Stimulated activated CD4-positive, alpha-beta T cell treated with anti-CD3 and anti-CD28 coated beads, TNF-alpha, amount 100 ng/mL, for 4 hours (primary cell): Measurements from ENCODE around the gene TRPM4.
A peak's percentile ranks its signal among the peaks of the same experiment; 100 is the strongest.
"Not testable (repeated sequence)": the region's sequence is repeated elsewhere in the genome, so short reads cannot be mapped to it uniquely, and the experiment has no call there.

Source experiments
- DNase-seq, 3 experiments: peaks; one replicate each; pipeline ENCODE4 v3.0.0-alpha.2; 2020; ENCODE audit warnings: low read depth in 3 of 3

Gene TRPM4

GRCh38 chr19:49157445-49158224, at the start of gene TRPM4:
Gene TRPM4 (plus strand): TSS chr19:49157792. CDS start chr19:49157867, 75 bp downstream.
- DNase-seq = peak in 1 of 3 experiments; percentile 27

- no peak for DNase-seq
Measured at GRCh38 chr19:49109051-49109450, 48.5 kb upstream of the TRPM4 start.

- DNase-seq = no peak
Measured at GRCh38 chr19:49109569-49110233, 47.9 kb upstream of the TRPM4 start.

GRCh38 chr19:49110567-49110966, 47.0 kb upstream of the TRPM4 start:
- no peak for DNase-seq

GRCh38 chr19:49111218-49111998, 46.2 kb upstream of the TRPM4 start:
- no peak for DNase-seq

GRCh38 chr19:49113762-49114629, 43.6 kb upstream of the TRPM4 start, which contains the start of gene LIN7B:
Gene LIN7B (plus strand): TSS chr19:49114370. CDS start chr19:49114405, 35 bp downstream.
- peak; percentile 40 to 64 (median 63) for DNase-seq

- peak in 2 of 3 experiments; percentile 33 to 35 for DNase-seq
Measured at GRCh38 chr19:49114630-49115363, 42.8 kb upstream of the TRPM4 start.

GRCh38 chr19:49116544-49116943, 41.0 kb upstream of the TRPM4 start:
- no peak for DNase-seq

- no peak for DNase-seq
Measured at GRCh38 chr19:49117677-49118564, 39.7 kb upstream of the TRPM4 start.

- DNase-seq = peak; percentile 88 to 94 (median 94)
Measured at GRCh38 chr19:49118565-49119410, 38.8 kb upstream of the TRPM4 start, which contains the start of gene C19orf73. Gene C19orf73 (minus strand): TSS chr19:49119143. CDS start chr19:49119022, 121 bp downstream.

GRCh38 chr19:49119411-49120324, 37.9 kb upstream of the TRPM4 start, which contains the start of gene PPFIA3:
Gene PPFIA3 (plus strand): TSS chr19:49119544. CDS start chr19:49127874, 8,330 bp downstream.
- DNase-seq = no peak

GRCh38 chr19:49120325-49120683, 37.3 kb upstream of the TRPM4 start:
- DNase-seq = no peak

- no peak for DNase-seq
Measured at GRCh38 chr19:49120868-49121267, 36.7 kb upstream of the TRPM4 start.

- not testable (repeated sequence) for DNase-seq
Measured at GRCh38 chr19:49121841-49122240, 35.8 kb upstream of the TRPM4 start.

GRCh38 chr19:49123285-49123684, 34.3 kb upstream of the TRPM4 start:
- not testable (repeated sequence) for DNase-seq

- no peak for DNase-seq
Measured at GRCh38 chr19:49125025-49125731, 32.4 kb upstream of the TRPM4 start.

- DNase-seq = no peak
Measured at GRCh38 chr19:49126575-49126974, 31.0 kb upstream of the TRPM4 start.
